Liver (tissue), 9 donors: ENCODE measurements around the gene SNAP25. TPM values are rescaled to one million over a fixed set of nuclear protein-coding genes. Genes with fewer than 3 reads are reported as not detected.

Experiments
- DNase-seq: peaks from one replicate; pipeline ENCODE4 v3.0.0-alpha.2; 2017; ENCODE audit warnings: low spot score
- H3K27ac ChIP-seq, 2 donors: one replicate each; pipeline ENCODE4 v1.7.0; 2013; ENCODE audit warnings: inconsistent platforms in 2 of 2, low read length in 2 of 2, control low read depth in 1 of 2, low read depth in 1 of 2, mild to moderate bottlenecking in 1 of 2
- H3K27me3 ChIP-seq, 4 donors: one replicate each; pipeline versions ENCODE4 v1.6.1 to v1.7.0; 2013; ENCODE audit warnings: low read length in 3 of 4, inconsistent platforms in 1 of 4, mild to moderate bottlenecking in 1 of 4, moderate library complexity in 1 of 4; ENCODE audit not compliant: control insufficient read depth in 4 of 4, insufficient read depth in 4 of 4
- H3K36me3 ChIP-seq, 4 donors: one replicate each; pipeline versions ENCODE4 v1.6.1 to v1.7.0; 2013; ENCODE audit warnings: low read length in 3 of 4, mild to moderate bottlenecking in 3 of 4, low read depth in 1 of 4, moderate library complexity in 1 of 4; ENCODE audit not compliant: control insufficient read depth in 4 of 4, insufficient read depth in 3 of 4
- H3K4me1 ChIP-seq, 4 donors: one replicate each; pipeline versions ENCODE4 v1.6.1 to v1.7.0; 2013; ENCODE audit warnings: low read length in 3 of 4, mild to moderate bottlenecking in 3 of 4, moderate library complexity in 1 of 4; ENCODE audit not compliant: control insufficient read depth in 4 of 4, insufficient read depth in 4 of 4
- H3K4me3 ChIP-seq, 3 donors: one replicate each; pipeline versions ENCODE4 v1.6.1 to v1.7.0; 2013; ENCODE audit warnings: low read length in 3 of 3, control low read depth in 1 of 3, low read depth in 1 of 3, mild to moderate bottlenecking in 1 of 3
- H3K9ac ChIP-seq, 2 donors: one replicate each; pipeline ENCODE4 v1.7.0; 2013; ENCODE audit warnings: low read length in 2 of 2, mild to moderate bottlenecking in 2 of 2, moderate library complexity in 2 of 2, control low read depth in 1 of 2, low read depth in 1 of 2
- H3K9me3 ChIP-seq, 4 donors: one replicate each; pipeline versions ENCODE4 v1.6.1 to v1.7.0; 2013; ENCODE audit warnings: low read length in 3 of 4; ENCODE audit not compliant: control insufficient read depth in 4 of 4
- EGR1 ChIP-seq, 2 donors: IDR thresholded peaks; 2 replicates each; pipeline ENCODE4 v1.6.1; 2016 to 2018; ENCODE audit warnings: antibody characterized with exemption in 2 of 2, low read depth in 2 of 2
- FOXA1 ChIP-seq: IDR thresholded peaks from 2 replicates; pipeline ENCODE4 v1.6.1; 2016; ENCODE audit warnings: antibody characterized with exemption
- FOXA2 ChIP-seq: IDR thresholded peaks from 2 replicates; pipeline ENCODE4 v1.6.1; 2016; ENCODE audit warnings: antibody characterized with exemption
- GABPA ChIP-seq, 2 donors: IDR thresholded peaks in 1 of 2; conservative IDR thresholded peaks in 1 of 2; 2 replicates each; pipeline ENCODE4 v1.6.1; 2016; ENCODE audit warnings: antibody characterized with exemption in 2 of 2, mild to moderate bottlenecking in 1 of 2, moderate library complexity in 1 of 2
- HNF4A ChIP-seq, 2 donors: conservative IDR thresholded peaks; 2 replicates each; pipeline ENCODE4 v1.6.1; 2016; ENCODE audit warnings: antibody characterized with exemption in 2 of 2, mild to moderate bottlenecking in 2 of 2
- HNF4G ChIP-seq: IDR thresholded peaks from 2 replicates; pipeline ENCODE4 v1.6.1; 2016; ENCODE audit warnings: antibody characterized with exemption
- JUND ChIP-seq, 2 donors: IDR thresholded peaks; 2 replicates each; pipeline ENCODE4 v1.6.1; 2016; ENCODE audit warnings: antibody characterized with exemption in 2 of 2
- NR2F2 ChIP-seq: IDR thresholded peaks from 2 replicates; pipeline ENCODE4 v1.6.1; 2016; ENCODE audit warnings: antibody characterized with exemption
- RAD21 ChIP-seq, 2 donors: IDR thresholded peaks; 2 replicates each; pipeline ENCODE4 v1.6.1; 2016; ENCODE audit warnings: antibody characterized with exemption in 2 of 2, mild to moderate bottlenecking in 2 of 2
- RXRA ChIP-seq, 2 donors: IDR thresholded peaks; 2 replicates each; pipeline ENCODE4 v1.6.1; 2017 to 2018; ENCODE audit warnings: antibody characterized with exemption in 2 of 2, mild to moderate bottlenecking in 1 of 2
- SP1 ChIP-seq: IDR thresholded peaks from 2 replicates; pipeline ENCODE4 v1.6.1; 2018; ENCODE audit warnings: antibody characterized with exemption, mild to moderate bottlenecking
- TAF1 ChIP-seq: conservative IDR thresholded peaks from 2 replicates; pipeline ENCODE4 v1.6.1; 2016; ENCODE audit warnings: antibody characterized with exemption, mild to moderate bottlenecking
- YY1 ChIP-seq: IDR thresholded peaks from 2 replicates; pipeline ENCODE4 v1.6.1; 2016; ENCODE audit warnings: antibody characterized with exemption, mild to moderate bottlenecking
- WGBS: extraction: QIAGEN DNeasy Blood & Tissue Kit; methylation state at CpG from one replicate; pipeline ENCODE4 v1.1.7; 2013; 5-methylcytosine and 5-hydroxymethylcytosine counted together
- polyA plus RNA-seq, 2 donors: library from polyadenylated mRNA; stranded (reverse) in 1 of 2; unstranded in 1 of 2; fragments of 200-250 nt in 1 of 2; fragments of >200 nt in 1 of 2; fragmentation: Nextera tagmentation in 1 of 2; extraction: Ambion mirVana in 1 of 2; gene quantifications; one replicate each; pipeline versions ENCODE4 v1.2.1 to v1.2.3, GENCODE V29; 2013 to 2015
- total RNA-seq, 2 donors: library from RNA; depleted of rRNA; stranded (reverse); fragments of >200 nt; gene quantifications; one replicate each; pipeline ENCODE4 v1.2.3, GENCODE V29; 2014
- TF ChIP-seq, protein P1 (sequence below): fragments of 150-350 bp; IDR thresholded peaks from 2 replicates; pipeline ENCODE4 v1.5.1; 2017; ENCODE audit warnings: improper control_type of control experiment, low read depth, low read length; ENCODE audit not compliant: missing input control
- TF ChIP-seq, protein P2 (sequence below): IDR thresholded peaks from 2 replicates; pipeline ENCODE4 v1.6.1; 2016; ENCODE audit warnings: antibody characterized with exemption
- TF ChIP-seq, protein P3 (sequence below): IDR thresholded peaks from 2 replicates; pipeline ENCODE4 v1.6.1; 2016; ENCODE audit warnings: antibody characterized with exemption
- TF ChIP-seq, protein P4 (sequence below): IDR thresholded peaks from 2 replicates; pipeline ENCODE4 v1.6.1; 2016; ENCODE audit warnings: antibody characterized with exemption, mild to moderate bottlenecking
- TF ChIP-seq, protein P5 (sequence below): IDR thresholded peaks from 2 replicates; pipeline ENCODE4 v1.6.1; 2016; ENCODE audit warnings: antibody characterized with exemption
- donor health status: healthy.
- donor health status: healthy.
- donor health status: healthy.
- donor health status: healthy.
- donor health status: healthy.

SNAP25 gene
- total and polyA plus RNA-seq, 4 donors, result 0.32 to 2.7 (median 0.56) TPM

DNA sequence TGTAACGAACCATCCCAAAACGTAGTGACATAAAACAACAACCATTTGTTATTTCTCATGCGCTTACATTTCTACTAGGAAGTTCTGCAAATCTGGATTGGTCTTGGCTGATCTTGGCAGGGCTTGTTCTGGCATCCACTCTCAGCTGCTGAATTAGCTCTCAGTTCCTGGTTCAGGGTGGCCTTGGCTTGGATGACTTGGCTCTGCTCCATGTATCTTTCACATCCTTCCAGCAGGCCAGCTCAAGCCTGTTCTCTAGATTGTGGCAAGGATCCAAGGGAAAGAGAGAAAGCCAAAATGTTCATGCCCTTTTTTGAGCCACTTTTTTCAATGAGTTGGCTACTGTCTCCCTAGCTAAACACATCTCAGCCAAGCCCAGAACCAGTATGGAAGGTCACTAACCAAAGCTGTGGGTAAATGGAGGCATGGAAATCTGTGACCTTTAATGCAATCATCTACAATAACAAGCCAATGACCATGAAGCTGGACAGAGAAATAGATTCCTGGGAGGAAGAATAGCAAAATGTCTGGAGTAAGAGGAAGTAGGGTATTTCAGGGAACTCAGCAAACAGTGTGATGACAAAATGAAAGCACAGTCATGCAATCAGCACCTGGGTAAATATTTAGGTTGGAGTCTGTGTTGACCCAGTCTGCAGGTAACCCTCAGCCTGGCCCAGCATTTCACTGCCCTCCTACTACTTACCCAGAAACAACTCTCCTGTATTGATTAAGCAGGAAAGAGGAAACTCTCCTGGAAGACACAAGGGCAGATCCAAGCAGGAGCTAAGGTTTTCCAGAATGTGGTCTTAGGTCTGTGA, 32.7 kb upstream of the SNAP25 start:
- peaks cover 1 to 17% (median 7%) of the 10 kb centered on the region in 4 donors for H3K4me1 ChIP-seq
- no peak overlapping the region for H3K9ac ChIP-seq
- no peaks in the 10 kb centered on the region for H3K36me3 ChIP-seq
- peak overlapping the region; percentile 42 to 68 for H3K27ac ChIP-seq
- H3K4me3 ChIP-seq, result no peak overlapping the region
- peak; percentile 42 to 45 for TF ChIP-seq HNF4A (conservative IDR thresholded peaks at IDR 0.05)
- peak; percentile 18 to 38 for TF ChIP-seq JUND (IDR thresholded peaks at IDR 0.05)
- peak; percentile 76 for TF ChIP-seq FOXA1
- TF ChIP-seq, protein P1, sequence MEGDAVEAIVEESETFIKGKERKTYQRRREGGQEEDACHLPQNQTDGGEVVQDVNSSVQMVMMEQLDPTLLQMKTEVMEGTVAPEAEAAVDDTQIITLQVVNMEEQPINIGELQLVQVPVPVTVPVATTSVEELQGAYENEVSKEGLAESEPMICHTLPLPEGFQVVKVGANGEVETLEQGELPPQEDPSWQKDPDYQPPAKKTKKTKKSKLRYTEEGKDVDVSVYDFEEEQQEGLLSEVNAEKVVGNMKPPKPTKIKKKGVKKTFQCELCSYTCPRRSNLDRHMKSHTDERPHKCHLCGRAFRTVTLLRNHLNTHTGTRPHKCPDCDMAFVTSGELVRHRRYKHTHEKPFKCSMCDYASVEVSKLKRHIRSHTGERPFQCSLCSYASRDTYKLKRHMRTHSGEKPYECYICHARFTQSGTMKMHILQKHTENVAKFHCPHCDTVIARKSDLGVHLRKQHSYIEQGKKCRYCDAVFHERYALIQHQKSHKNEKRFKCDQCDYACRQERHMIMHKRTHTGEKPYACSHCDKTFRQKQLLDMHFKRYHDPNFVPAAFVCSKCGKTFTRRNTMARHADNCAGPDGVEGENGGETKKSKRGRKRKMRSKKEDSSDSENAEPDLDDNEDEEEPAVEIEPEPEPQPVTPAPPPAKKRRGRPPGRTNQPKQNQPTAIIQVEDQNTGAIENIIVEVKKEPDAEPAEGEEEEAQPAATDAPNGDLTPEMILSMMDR, result no peak
- TF ChIP-seq RAD21 (IDR thresholded peaks at IDR 0.05), result peak in 1 of 2 donors; percentile 20
- TF ChIP-seq, protein P2, sequence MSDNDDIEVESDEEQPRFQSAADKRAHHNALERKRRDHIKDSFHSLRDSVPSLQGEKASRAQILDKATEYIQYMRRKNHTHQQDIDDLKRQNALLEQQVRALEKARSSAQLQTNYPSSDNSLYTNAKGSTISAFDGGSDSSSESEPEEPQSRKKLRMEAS, result peak; percentile 32
- no peak for TF ChIP-seq GABPA (IDR thresholded peaks at IDR 0.05 in 1 of 2, conservative IDR thresholded peaks at IDR 0.05 in 1 of 2)
- TF ChIP-seq SP1, result no peak
- peak; percentile 41 to 54 for TF ChIP-seq RXRA (IDR thresholded peaks at IDR 0.05)
- TF ChIP-seq, protein P3, sequence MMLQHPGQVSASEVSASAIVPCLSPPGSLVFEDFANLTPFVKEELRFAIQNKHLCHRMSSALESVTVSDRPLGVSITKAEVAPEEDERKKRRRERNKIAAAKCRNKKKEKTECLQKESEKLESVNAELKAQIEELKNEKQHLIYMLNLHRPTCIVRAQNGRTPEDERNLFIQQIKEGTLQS, result no peak
- TF ChIP-seq NR2F2, result no peak
- peak; percentile 77 for TF ChIP-seq FOXA2
- TF ChIP-seq, protein P4, sequence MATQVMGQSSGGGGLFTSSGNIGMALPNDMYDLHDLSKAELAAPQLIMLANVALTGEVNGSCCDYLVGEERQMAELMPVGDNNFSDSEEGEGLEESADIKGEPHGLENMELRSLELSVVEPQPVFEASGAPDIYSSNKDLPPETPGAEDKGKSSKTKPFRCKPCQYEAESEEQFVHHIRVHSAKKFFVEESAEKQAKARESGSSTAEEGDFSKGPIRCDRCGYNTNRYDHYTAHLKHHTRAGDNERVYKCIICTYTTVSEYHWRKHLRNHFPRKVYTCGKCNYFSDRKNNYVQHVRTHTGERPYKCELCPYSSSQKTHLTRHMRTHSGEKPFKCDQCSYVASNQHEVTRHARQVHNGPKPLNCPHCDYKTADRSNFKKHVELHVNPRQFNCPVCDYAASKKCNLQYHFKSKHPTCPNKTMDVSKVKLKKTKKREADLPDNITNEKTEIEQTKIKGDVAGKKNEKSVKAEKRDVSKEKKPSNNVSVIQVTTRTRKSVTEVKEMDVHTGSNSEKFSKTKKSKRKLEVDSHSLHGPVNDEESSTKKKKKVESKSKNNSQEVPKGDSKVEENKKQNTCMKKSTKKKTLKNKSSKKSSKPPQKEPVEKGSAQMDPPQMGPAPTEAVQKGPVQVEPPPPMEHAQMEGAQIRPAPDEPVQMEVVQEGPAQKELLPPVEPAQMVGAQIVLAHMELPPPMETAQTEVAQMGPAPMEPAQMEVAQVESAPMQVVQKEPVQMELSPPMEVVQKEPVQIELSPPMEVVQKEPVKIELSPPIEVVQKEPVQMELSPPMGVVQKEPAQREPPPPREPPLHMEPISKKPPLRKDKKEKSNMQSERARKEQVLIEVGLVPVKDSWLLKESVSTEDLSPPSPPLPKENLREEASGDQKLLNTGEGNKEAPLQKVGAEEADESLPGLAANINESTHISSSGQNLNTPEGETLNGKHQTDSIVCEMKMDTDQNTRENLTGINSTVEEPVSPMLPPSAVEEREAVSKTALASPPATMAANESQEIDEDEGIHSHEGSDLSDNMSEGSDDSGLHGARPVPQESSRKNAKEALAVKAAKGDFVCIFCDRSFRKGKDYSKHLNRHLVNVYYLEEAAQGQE, result peak; percentile 39
- no peak for TF ChIP-seq HNF4G
- peak in 1 of 2 donors; percentile 59 for TF ChIP-seq EGR1 (IDR thresholded peaks at IDR 0.05; ENCODE audit: low read depth in 2 of 2)
- TF ChIP-seq YY1, result peak; percentile 44
- TF ChIP-seq, protein P5, sequence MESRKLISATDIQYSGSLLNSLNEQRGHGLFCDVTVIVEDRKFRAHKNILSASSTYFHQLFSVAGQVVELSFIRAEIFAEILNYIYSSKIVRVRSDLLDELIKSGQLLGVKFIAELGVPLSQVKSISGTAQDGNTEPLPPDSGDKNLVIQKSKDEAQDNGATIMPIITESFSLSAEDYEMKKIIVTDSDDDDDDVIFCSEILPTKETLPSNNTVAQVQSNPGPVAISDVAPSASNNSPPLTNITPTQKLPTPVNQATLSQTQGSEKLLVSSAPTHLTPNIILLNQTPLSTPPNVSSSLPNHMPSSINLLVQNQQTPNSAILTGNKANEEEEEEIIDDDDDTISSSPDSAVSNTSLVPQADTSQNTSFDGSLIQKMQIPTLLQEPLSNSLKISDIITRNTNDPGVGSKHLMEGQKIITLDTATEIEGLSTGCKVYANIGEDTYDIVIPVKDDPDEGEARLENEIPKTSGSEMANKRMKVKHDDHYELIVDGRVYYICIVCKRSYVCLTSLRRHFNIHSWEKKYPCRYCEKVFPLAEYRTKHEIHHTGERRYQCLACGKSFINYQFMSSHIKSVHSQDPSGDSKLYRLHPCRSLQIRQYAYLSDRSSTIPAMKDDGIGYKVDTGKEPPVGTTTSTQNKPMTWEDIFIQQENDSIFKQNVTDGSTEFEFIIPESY, result no peak
- no peak for TF ChIP-seq TAF1
- H3K27me3 ChIP-seq, result no peaks in the 10 kb centered on the region
- H3K9me3 ChIP-seq, result peaks cover 0 to 2% (median 0%) of the 10 kb centered on the region in 4 donors
- no peak for DNase-seq
- 69% methylated on average over 3 of the region's 3 CpGs for WGBS
